ENCODE data around the gene PLXNA1. TPM values are rescaled to one million over a fixed set of nuclear protein-coding genes. Genes with fewer than 3 reads are reported as not detected.

Gene PLXNA1
- total and polyA plus RNA-seq, 10 of the 15 experiments (the other 5 are each of a cell fraction or from before 2014, with no cell fraction given): 0.03 to 16.4 (median 2.5) TPM

GRCh38 chr3:126992216-126992615 lies 9.3 kb downstream of the PLXNA1 start:
- DNase-seq (ENCODE audit: low read depth, low spot score) (no peak), ATAC-seq (no peak), FAIRE-seq (no peak)
- Histone ChIP-seq H3K27me3 (replicated peaks in 1 of 2; ENCODE audit: control insufficient read depth in 2 of 2, insufficient read depth in 2 of 2, low read length in 1 of 2) (no peaks in the 10 kb centered on the region), H4K20me1 (ENCODE audit: control insufficient read depth, insufficient read depth) (peaks cover 3% of the 10 kb centered on the region; the same call in 1 of the 2 replicates), H3K79me2 (ENCODE audit: control insufficient read depth, insufficient read depth, low read length) (no peaks in the 10 kb centered on the region), H3K9ac (ENCODE audit: control insufficient read depth, insufficient read depth, low read length) (no peak overlapping the region), H3K4me2 (ENCODE audit: control insufficient read depth, insufficient read depth) (no peak overlapping the region), H3K4me3 (no peak overlapping the region), H3K4me1 (ENCODE audit: control insufficient read depth, insufficient read depth, low read length) (no peaks in the 10 kb centered on the region), H2AFZ (ENCODE audit: control insufficient read depth, low read depth, low read length) (no peak overlapping the region), H3K27ac (ENCODE audit: control insufficient read depth, insufficient read depth) (no peak overlapping the region), H3K9me3 (replicated peaks; ENCODE audit: control insufficient read depth, insufficient read depth, low read length) (no peaks in the 10 kb centered on the region), H3K36me3 (ENCODE audit: control insufficient read depth in 2 of 2, insufficient read depth in 2 of 2, low read length in 1 of 2) (peaks cover 0 to 16% of the 10 kb centered on the region in 2 experiments; a peak in 2 of 4 replicates)
- TF ChIP-seq PAX5 (IDR thresholded peaks at IDR 0.05; ENCODE audit: borderline replicate concordance, low read depth, low read length) (no peak), STAT1 (conservative IDR thresholded peaks at IDR 0.05) (no peak), SRF (IDR thresholded peaks at IDR 0.05; ENCODE audit: low read depth in 2 of 2, low read length in 2 of 2) (no peak), MAX (IDR thresholded peaks at IDR 0.05; ENCODE audit: low read depth, low read length) (no peak), CBFB (IDR thresholded peaks at IDR 0.05; ENCODE audit: low read depth) (no peak), SREBF2 (IDR thresholded peaks at IDR 0.05; ENCODE audit: low read length) (no peak), YY1 (IDR thresholded peaks at IDR 0.05; ENCODE audit: low read depth, low read length) (no peak), ESRRA (IDR thresholded peaks at IDR 0.05; ENCODE audit: low read length) (no peak), RUNX3 (IDR thresholded peaks at IDR 0.05; ENCODE audit: low read length) (no peak), NFIC (IDR thresholded peaks at IDR 0.05; ENCODE audit: low read depth, low read length) (no peak), POU2F2 (IDR thresholded peaks at IDR 0.05; ENCODE audit: borderline replicate concordance, low read depth, low read length) (no peak), ATF2 (IDR thresholded peaks at IDR 0.05; ENCODE audit: low read length) (no peak)
- TF ChIP-seq, protein P1, sequence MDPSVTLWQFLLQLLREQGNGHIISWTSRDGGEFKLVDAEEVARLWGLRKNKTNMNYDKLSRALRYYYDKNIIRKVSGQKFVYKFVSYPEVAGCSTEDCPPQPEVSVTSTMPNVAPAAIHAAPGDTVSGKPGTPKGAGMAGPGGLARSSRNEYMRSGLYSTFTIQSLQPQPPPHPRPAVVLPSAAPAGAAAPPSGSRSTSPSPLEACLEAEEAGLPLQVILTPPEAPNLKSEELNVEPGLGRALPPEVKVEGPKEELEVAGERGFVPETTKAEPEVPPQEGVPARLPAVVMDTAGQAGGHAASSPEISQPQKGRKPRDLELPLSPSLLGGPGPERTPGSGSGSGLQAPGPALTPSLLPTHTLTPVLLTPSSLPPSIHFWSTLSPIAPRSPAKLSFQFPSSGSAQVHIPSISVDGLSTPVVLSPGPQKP (IDR thresholded peaks at IDR 0.05; ENCODE audit: low read depth, low read length): no peak
- TF ChIP-seq, protein P2, sequence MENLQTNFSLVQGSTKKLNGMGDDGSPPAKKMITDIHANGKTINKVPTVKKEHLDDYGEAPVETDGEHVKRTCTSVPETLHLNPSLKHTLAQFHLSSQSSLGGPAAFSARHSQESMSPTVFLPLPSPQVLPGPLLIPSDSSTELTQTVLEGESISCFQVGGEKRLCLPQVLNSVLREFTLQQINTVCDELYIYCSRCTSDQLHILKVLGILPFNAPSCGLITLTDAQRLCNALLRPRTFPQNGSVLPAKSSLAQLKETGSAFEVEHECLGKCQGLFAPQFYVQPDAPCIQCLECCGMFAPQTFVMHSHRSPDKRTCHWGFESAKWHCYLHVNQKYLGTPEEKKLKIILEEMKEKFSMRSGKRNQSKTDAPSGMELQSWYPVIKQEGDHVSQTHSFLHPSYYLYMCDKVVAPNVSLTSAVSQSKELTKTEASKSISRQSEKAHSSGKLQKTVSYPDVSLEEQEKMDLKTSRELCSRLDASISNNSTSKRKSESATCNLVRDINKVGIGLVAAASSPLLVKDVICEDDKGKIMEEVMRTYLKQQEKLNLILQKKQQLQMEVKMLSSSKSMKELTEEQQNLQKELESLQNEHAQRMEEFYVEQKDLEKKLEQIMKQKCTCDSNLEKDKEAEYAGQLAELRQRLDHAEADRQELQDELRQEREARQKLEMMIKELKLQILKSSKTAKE (IDR thresholded peaks at IDR 0.05; ENCODE audit: low read depth, poor library complexity, severe bottlenecking): no peak
- in situ Hi-C loops (cut with MboI) (no loop called here), intact Hi-C loops (cut with micrococcal nuclease; ENCODE audit: unreplicated experiment) (no loop called here)
- ChIA-PET RAD21 (ENCODE audit: unreplicated experiment) (no interaction called here), POLR2A (no interaction called here), CTCF (no interaction called here), SMC1A (ENCODE audit: uncharacterized antibody, unreplicated experiment) (no interaction called here)
- no TSS peak for BruUV-seq (replicated peaks)
- 72% methylated on average over 7 of the region's 7 CpGs for WGBS (ENCODE audit: insufficient coverage, insufficient replicate concordance, low lambda C conversion rate, missing lambda C conversion rate)
